Renal pelvis (tissue), 4 donors: ENCODE data around the gene CAMK1D. TPM values are rescaled to one million over a fixed set of nuclear protein-coding genes. Genes with fewer than 3 reads are reported as not detected.
"Not testable (repeated sequence)": the region's sequence is repeated elsewhere in the genome, so short reads cannot be mapped to it uniquely, and the experiment has no call there.

Experiments used
- DNase-seq: peaks from one replicate; pipeline ENCODE4 v3.0.0-alpha.2; 2013
- polyA plus RNA-seq, 3 donors: library from polyadenylated mRNA; unstranded; fragments of 120-200 nt; gene quantifications; one replicate each; pipeline ENCODE4 v1.2.1, GENCODE V29; 2013; ENCODE audit not compliant: insufficient read length in 3 of 3

Gene CAMK1D
- polyA plus RNA-seq, 3 donors: 9.2 to 11.8 (median 10.6) TPM

- DNase-seq: no peak
Measured at GRCh38 chr10:12791728-12792127, 442.4 kb downstream of the CAMK1D start.

DNA sequence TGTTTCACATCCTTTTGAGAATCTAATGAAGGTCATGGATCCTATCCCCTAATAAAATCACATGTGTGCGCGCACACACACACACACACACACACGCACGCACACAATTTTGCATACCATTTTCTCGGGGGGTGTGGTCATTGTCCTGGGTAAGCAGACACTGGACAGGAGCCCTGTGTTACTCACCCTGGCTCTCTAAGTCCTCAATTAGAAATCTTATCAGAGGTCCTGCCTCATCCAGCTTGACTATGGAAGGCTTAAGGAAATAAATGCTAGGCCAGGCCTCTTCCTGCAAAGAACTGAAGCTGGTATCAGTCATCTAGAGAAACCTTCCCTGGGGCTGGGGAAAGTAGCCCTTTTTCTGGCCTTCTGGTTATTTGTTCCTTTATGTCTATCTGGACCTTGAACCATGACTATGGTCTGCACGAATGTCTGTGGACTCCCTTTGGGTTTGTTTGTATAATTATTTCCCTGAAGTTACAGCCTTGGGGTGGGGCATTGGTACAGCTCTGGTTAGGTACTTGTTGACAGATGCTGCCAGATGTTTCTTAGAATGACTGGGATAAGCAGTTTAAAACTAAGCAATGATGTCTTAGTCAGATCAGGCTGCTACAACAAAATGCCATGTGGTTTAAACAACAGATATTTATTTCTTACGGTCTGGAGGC, 443.7 kb downstream of the CAMK1D start:
- DNase-seq: no peak

- DNase-seq: no peak
Measured at GRCh38 chr10:12795315-12796110, 446.2 kb downstream of the CAMK1D start.

GRCh38 chr10:12796401-12797160, 447.2 kb downstream of the CAMK1D start:
- DNase-seq: no peak

- DNase-seq: no peak
Measured at GRCh38 chr10:12797471-12798262, 448.3 kb downstream of the CAMK1D start.

- no peak for DNase-seq
Measured at GRCh38 chr10:12799144-12799543, 449.8 kb downstream of the CAMK1D start.

DNA sequence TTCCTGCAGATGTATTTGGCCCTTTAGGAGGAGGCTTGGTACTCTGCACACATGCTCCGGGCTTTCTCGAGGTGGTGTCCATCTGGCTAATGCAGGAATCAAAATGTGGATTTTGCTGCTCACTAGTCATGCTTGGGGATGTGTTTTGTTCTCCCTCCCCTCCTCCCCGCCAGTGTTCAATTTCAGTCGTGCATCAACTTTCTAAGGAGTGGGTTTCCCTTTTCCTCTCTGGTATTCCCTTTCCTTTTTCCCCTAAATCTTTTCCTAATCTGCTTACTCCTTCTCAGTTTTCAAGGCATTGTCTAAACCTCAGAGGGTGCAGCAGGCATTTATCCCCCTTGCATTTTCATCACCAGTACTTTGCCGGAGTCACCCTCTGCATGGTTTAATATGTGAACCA, 450.4 kb downstream of the CAMK1D start:
- DNase-seq: no peak

- no peak for DNase-seq
Measured at GRCh38 chr10:12800302-12800701, 451.0 kb downstream of the CAMK1D start.

DNA sequence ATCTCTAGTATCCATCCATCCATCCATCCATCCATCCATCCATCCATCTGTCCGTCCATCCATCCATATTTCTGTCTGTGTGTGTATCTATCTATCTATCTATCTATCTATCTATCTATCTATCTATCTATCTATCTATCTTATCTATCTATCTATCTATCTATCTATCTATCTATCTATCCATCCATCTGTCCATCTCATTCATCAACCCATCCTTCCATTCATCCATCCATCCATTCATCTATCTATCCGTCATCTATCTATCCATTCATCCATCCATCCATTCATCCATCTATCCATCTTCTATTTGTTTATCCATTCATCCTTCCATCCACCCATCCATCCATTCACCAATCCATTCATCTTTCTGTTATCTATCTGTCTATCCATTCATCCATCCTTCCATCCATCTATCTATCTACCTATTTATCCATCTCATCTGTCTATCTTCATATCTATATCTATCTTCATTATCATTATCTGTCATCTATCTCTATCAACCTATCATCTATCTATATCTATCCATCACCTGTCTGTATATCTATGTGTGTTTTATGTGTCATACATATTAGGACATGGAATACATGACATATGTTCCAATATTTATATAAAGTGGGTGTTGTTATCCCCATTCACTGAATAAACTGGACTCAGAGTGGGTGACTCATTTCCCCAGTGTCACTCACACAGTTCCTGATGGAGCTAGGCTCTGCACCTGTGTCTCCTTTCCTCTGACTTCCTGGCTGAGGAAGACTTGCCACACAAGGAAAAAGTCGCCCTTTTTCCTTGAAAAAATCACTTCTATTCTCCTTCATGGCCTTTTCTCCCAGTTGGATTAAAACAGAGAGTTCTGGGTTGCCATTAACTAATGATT, 452.1 kb downstream of the CAMK1D start:
- no peak for DNase-seq

DNA sequence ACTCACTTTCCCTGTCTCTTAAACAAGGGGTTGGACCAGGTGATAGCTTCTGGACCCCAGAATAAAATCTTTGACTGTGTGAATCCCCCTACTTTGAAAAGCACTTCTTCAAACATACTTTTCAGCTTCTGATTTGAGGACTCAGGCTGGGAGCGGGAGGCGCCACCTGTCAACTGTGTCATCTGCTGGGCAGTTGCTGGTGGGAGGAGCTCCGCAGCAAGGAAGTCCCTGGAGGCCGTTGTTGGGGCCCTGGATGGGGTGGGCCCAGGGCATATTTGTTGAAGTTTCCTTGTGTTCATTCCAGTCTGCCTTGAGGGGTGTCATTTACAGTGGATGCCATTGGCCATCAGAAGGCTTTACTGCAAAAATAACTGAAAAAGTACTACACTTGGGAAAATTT, 454.4 kb downstream of the CAMK1D start:
- no peak for DNase-seq

GRCh38 chr10:12806228-12807095, 457.1 kb downstream of the CAMK1D start:
- no peak for DNase-seq

GRCh38 chr10:12807096-12807755, 457.9 kb downstream of the CAMK1D start:
- DNase-seq: no peak

- no peak for DNase-seq
Measured at GRCh38 chr10:12808014-12808613, 458.8 kb downstream of the CAMK1D start.

GRCh38 chr10:12810046-12810445, 460.7 kb downstream of the CAMK1D start:
- DNase-seq: not testable (repeated sequence)

DNA sequence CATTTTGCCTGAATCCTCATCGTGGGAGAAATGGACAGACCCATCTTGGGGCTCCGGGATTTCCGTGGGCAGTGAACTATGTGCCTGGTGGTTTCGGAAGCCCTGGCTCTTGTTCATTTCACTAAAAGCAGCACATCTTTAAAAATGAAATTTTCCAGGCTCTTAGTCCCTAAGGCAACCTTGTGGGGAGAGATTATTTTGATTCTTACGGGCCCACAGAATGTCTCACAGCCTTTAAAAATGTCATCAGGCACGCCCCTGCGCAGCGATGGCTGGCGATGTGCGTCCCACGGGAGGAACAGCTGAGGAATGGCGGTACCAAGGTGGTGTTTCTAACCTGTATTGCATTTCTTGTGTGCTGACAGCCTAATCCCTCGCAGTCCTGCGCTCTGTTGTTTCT, 462.5 kb downstream of the CAMK1D start:
- no peak for DNase-seq

GRCh38 chr10:12812571-12812970, 463.2 kb downstream of the CAMK1D start:
- no peak for DNase-seq

DNA sequence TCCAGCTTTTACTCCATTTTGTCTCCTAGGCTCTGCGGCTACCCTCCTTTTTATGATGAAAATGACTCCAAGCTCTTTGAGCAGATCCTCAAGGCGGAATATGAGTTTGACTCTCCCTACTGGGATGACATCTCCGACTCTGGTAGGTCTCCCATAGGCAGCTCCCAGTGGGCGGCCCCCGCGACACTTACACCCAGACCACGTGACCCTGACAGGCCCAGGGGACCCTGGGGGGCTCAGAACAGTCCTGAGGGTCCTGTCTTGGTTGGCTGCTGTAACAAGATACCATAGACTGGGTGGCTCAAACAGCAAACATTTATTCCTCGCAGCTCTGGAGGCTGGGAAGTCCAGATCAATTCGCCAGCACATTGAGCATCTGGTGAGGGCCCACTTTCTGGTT, 464.8 kb downstream of the CAMK1D start:
- no peak for DNase-seq

- DNase-seq: no peak
Measured at GRCh38 chr10:12819071-12819470, 469.7 kb downstream of the CAMK1D start.

GRCh38 chr10:12819656-12820055, 470.3 kb downstream of the CAMK1D start:
- DNase-seq: no peak
